H9 (cell line): ENCODE measurements around the gene MEGF8. TPM values are rescaled to one million over a fixed set of nuclear protein-coding genes. Genes with fewer than 3 reads are reported as not detected.

ENCODE experiments used
- DNase-seq: peaks from one replicate; pipeline ENCODE4 v3.0.0-alpha.2; 2017
- H2AFZ ChIP-seq: one replicate; pipeline ENCODE4 v1.6.1; 2013; ENCODE audit warnings: mild to moderate bottlenecking, low read length, control low read depth, moderate library complexity
- H2AK5ac ChIP-seq: 2 replicates; pipeline ENCODE4 v1.6.1; 2013; ENCODE audit warnings: low read length, control low read depth, mixed read lengths; ENCODE audit not compliant: insufficient read length
- H2BK120ac ChIP-seq: one replicate; pipeline ENCODE4 v1.6.1; 2013; ENCODE audit warnings: low read depth, mild to moderate bottlenecking, low read length, control low read depth, inconsistent platforms; ENCODE audit not compliant: poor library complexity, severe bottlenecking
- H2BK12ac ChIP-seq: 2 replicates; pipeline ENCODE4 v1.6.1; 2013; ENCODE audit warnings: low read length, control low read depth, mixed read lengths, low read depth; ENCODE audit not compliant: insufficient read length
- H2BK15ac ChIP-seq: 2 replicates; pipeline ENCODE4 v1.6.1; 2013; ENCODE audit warnings: low read depth, low read length, control low read depth
- H2BK20ac ChIP-seq: one replicate; pipeline ENCODE4 v1.6.1; 2013; ENCODE audit warnings: low read depth, mild to moderate bottlenecking, low read length, control low read depth, inconsistent platforms; ENCODE audit not compliant: poor library complexity, severe bottlenecking
- H2BK5ac ChIP-seq: 2 replicates; pipeline ENCODE4 v1.6.1; 2013; ENCODE audit warnings: low read length, control low read depth, mixed read lengths; ENCODE audit not compliant: insufficient read length
- H3K14ac ChIP-seq: 2 replicates; pipeline ENCODE4 v1.6.1; 2013; ENCODE audit warnings: low read length, control low read depth; ENCODE audit not compliant: insufficient read depth
- H3K18ac ChIP-seq: 2 replicates; pipeline ENCODE4 v1.6.1; 2013; ENCODE audit warnings: low read depth, mild to moderate bottlenecking, mixed read lengths, low read length, control low read depth; ENCODE audit not compliant: insufficient read length
- H3K23ac ChIP-seq: 2 replicates; pipeline ENCODE4 v1.6.1; 2013; ENCODE audit warnings: low read length, control low read depth, mixed read lengths, low read depth; ENCODE audit not compliant: insufficient read length
- H3K23me2 ChIP-seq: 2 replicates; pipeline ENCODE4 v1.6.1; 2013; ENCODE audit warnings: low read depth, mild to moderate bottlenecking, mixed read lengths, low read length, control low read depth; ENCODE audit not compliant: insufficient read length, poor library complexity, severe bottlenecking
- H3K27ac ChIP-seq: 2 replicates; pipeline ENCODE4 v1.5.1; 2013; ENCODE audit warnings: low read length, control low read depth, mixed read lengths, low read depth; ENCODE audit not compliant: insufficient read length
- H3K27me3 ChIP-seq: 2 replicates; pipeline ENCODE4 v1.6.1; 2013; ENCODE audit warnings: low read length, control low read depth, inconsistent platforms; ENCODE audit not compliant: insufficient read depth
- H3K4ac ChIP-seq: 2 replicates; pipeline ENCODE4 v1.6.1; 2013; ENCODE audit warnings: low read depth, mild to moderate bottlenecking, control low read depth, inconsistent platforms, low read length, moderate library complexity
- H3K4me1 ChIP-seq: 2 replicates; pipeline ENCODE4 v1.6.1; 2013; ENCODE audit warnings: low read length, control low read depth, inconsistent platforms; ENCODE audit not compliant: insufficient read depth
- H3K4me2 ChIP-seq: 2 replicates; pipeline ENCODE4 v1.6.1; 2013; ENCODE audit warnings: low read length, control low read depth, mixed read lengths; ENCODE audit not compliant: insufficient read length, insufficient read depth
- H3K56ac ChIP-seq: 2 replicates; pipeline ENCODE4 v1.6.1; 2013; ENCODE audit warnings: low read depth, mild to moderate bottlenecking, mixed read lengths, low read length, control low read depth; ENCODE audit not compliant: insufficient read length
- H3K79me1 ChIP-seq: 2 replicates; pipeline ENCODE4 v1.6.1; 2013; ENCODE audit warnings: low read depth, mild to moderate bottlenecking, moderate library complexity, low read length, control low read depth, inconsistent platforms; ENCODE audit not compliant: insufficient read depth, poor library complexity, severe bottlenecking
- H3K79me2 ChIP-seq: 2 replicates; pipeline ENCODE4 v1.6.1; 2013; ENCODE audit warnings: low read length, control low read depth, inconsistent platforms; ENCODE audit not compliant: insufficient read depth
- H3K9ac ChIP-seq: 2 replicates; pipeline ENCODE4 v1.6.1; 2013; ENCODE audit warnings: low read length, control low read depth, mixed read lengths; ENCODE audit not compliant: insufficient read length; ENCODE audit errors: extremely low read depth
- H3K9me3 ChIP-seq: one replicate; pipeline ENCODE4 v1.6.1; 2013; ENCODE audit warnings: low read depth, low read length, inconsistent platforms; ENCODE audit not compliant: control insufficient read depth
- H3T11ph ChIP-seq: one replicate; pipeline ENCODE4 v1.6.1; 2013; ENCODE audit warnings: mild to moderate bottlenecking, low read length, control low read depth, inconsistent platforms
- H4K20me1 ChIP-seq: one replicate; pipeline ENCODE4 v1.6.1; 2013; ENCODE audit not compliant: control insufficient read depth, insufficient read length, insufficient read depth
- H4K5ac ChIP-seq: 2 replicates; pipeline ENCODE4 v1.6.1; 2013; ENCODE audit warnings: low read depth, mild to moderate bottlenecking, mixed read lengths, low read length, control low read depth; ENCODE audit not compliant: insufficient read length
- H4K8ac ChIP-seq: replicated peaks from 2 replicates; pipeline ENCODE4 v1.6.1; 2013; ENCODE audit warnings: low read length, control low read depth, mixed read lengths, low read depth; ENCODE audit not compliant: insufficient read length
- H4K91ac ChIP-seq: 2 replicates; pipeline ENCODE4 v1.6.1; 2013; ENCODE audit warnings: low read depth, mild to moderate bottlenecking, moderate library complexity, mixed read lengths, low read length, control low read depth; ENCODE audit not compliant: insufficient read length
- H3K27ac Mint-ChIP-seq, 3 experiments: 2 replicates in 2 of 3; 3 replicates in 1 of 3; pipeline ENCODE4 v1.8.0; 2020 to 2021; ENCODE audit warnings: mixed read lengths in 3 of 3, mild to moderate bottlenecking in 1 of 3, moderate library complexity in 1 of 3
- H3K27me3 Mint-ChIP-seq: 2 replicates; pipeline ENCODE4 v1.8.0; 2021; ENCODE audit warnings: low read depth, mild to moderate bottlenecking, moderate library complexity, mixed read lengths
- H3K36me3 Mint-ChIP-seq, 3 experiments: 2 replicates in 2 of 3; 3 replicates in 1 of 3; pipeline ENCODE4 v1.8.0; 2020 to 2021; ENCODE audit warnings: low read depth in 3 of 3, mixed read lengths in 3 of 3; ENCODE audit not compliant: insufficient read depth in 1 of 3
- H3K4me1 Mint-ChIP-seq, 2 experiments: 2 replicates each; pipeline ENCODE4 v1.8.0; 2020; ENCODE audit warnings: mixed read lengths in 2 of 2
- H3K4me3 Mint-ChIP-seq, 2 experiments: 2 replicates in 1 of 2; 3 replicates in 1 of 2; pipeline ENCODE4 v1.8.0; 2020 to 2021; ENCODE audit warnings: mild to moderate bottlenecking in 2 of 2, mixed read lengths in 2 of 2, moderate library complexity in 1 of 2
- H3K9me3 Mint-ChIP-seq, 2 experiments: 2 replicates in 1 of 2; 3 replicates in 1 of 2; pipeline ENCODE4 v1.8.0; 2020; ENCODE audit warnings: mild to moderate bottlenecking in 2 of 2, mixed read lengths in 2 of 2, moderate library complexity in 1 of 2
- CTCF ChIP-seq: fragments of 200-600 bp; sonication (generic); conservative IDR thresholded peaks from 3 replicates; pipeline ENCODE4 v1.8.0; 2021; ENCODE audit warnings: antibody characterized with exemption, mild to moderate bottlenecking
- WGBS: extraction: QIAGEN DNeasy Blood & Tissue Kit; methylation state at CpG from one replicate; pipeline ENCODE4 v1.1.7; 2013; ENCODE audit warnings: missing lambda C conversion rate, low lambda C conversion rate, mixed read lengths; ENCODE audit not compliant: insufficient read length; ENCODE audit errors: extremely low coverage; 5-methylcytosine and 5-hydroxymethylcytosine counted together
- total RNA-seq: library from RNA; stranded (reverse); gene quantifications from 2 replicates; pipeline ENCODE4 v1.2.1, GENCODE V29; 2021

Gene MEGF8
- total RNA-seq, 1 experiment from 2014 or later = 28.4 TPM

GRCh38 chr19:42276821-42277220 lies 48.6 kb upstream of the MEGF8 start:
- H3K27ac ChIP-seq = no peak overlapping the region
- H3K23ac ChIP-seq = no peak overlapping the region
- H4K20me1 ChIP-seq = no peaks in the 10 kb centered on the region
- no peaks in the 10 kb centered on the region for H3K79me2 ChIP-seq
- no peak overlapping the region for H3K9ac ChIP-seq
- no peak overlapping the region for H2BK5ac ChIP-seq
- H2BK12ac ChIP-seq = no peak overlapping the region
- H3K4me2 ChIP-seq = no peak overlapping the region
- no peaks in the 10 kb centered on the region for H3K9me3 ChIP-seq
- H3K14ac ChIP-seq = no peak overlapping the region
- H3T11ph ChIP-seq = no peak overlapping the region
- no peak overlapping the region for H3K4me3 Mint-ChIP-seq
- H3K36me3 Mint-ChIP-seq = peaks cover 4 to 23% (median 16%) of the 10 kb centered on the region in 3 experiments; a peak in 6 of 7 replicates
- H2AFZ ChIP-seq = no peak overlapping the region
- no peak overlapping the region for H2AK5ac ChIP-seq
- no peak overlapping the region for H3K4ac ChIP-seq
- H3K56ac ChIP-seq = no peak overlapping the region
- H3K23me2 ChIP-seq = peaks cover 8% of the 10 kb centered on the region
- H3K9me3 Mint-ChIP-seq = no peaks in the 10 kb centered on the region; a peak in 2 of 5 replicates
- H2BK20ac ChIP-seq = no peak overlapping the region
- H3K79me1 ChIP-seq = no peaks in the 10 kb centered on the region
- H3K18ac ChIP-seq = no peak overlapping the region
- H3K27me3 Mint-ChIP-seq = no peaks in the 10 kb centered on the region
- TF ChIP-seq CTCF = no peak
- no peak overlapping the region for H3K27ac Mint-ChIP-seq
- H3K27me3 ChIP-seq = no peaks in the 10 kb centered on the region
- peaks cover 19 to 24% of the 10 kb centered on the region in 2 experiments for H3K4me1 Mint-ChIP-seq
- no peak overlapping the region for H2BK15ac ChIP-seq
- DNase-seq = no peak
- no peak overlapping the region for H2BK120ac ChIP-seq
- no peak overlapping the region for H4K5ac ChIP-seq
- no peak overlapping the region for H4K91ac ChIP-seq
- H4K8ac ChIP-seq = no peak overlapping the region
- whole genome bisulfite sequencing = no CpG with 5 or more reads among the region's 4 CpGs
- H3K4me1 ChIP-seq = no peaks in the 10 kb centered on the region
